B cell (primary cell): ENCODE results near the gene COMMD1.

Source experiments
- EZH2 ChIP-seq: IDR thresholded peaks from 2 replicates; pipeline ENCODE4 v1.6.1; 2012; ENCODE audit warnings: borderline replicate concordance, low read depth, mild to moderate bottlenecking, moderate library complexity, low read length; ENCODE audit not compliant: insufficient read depth, poor library complexity, severe bottlenecking
- TF ChIP-seq, protein P1 (sequence below): fragments of 200-600 bp; IDR thresholded peaks from one replicate; pipeline ENCODE4 v1.8.0; 2022; ENCODE audit warnings: antibody characterized with exemption, mild to moderate bottlenecking

GRCh38 chr2:61910603-61911002 is 5.1 kb downstream of the COMMD1 start:
- TF ChIP-seq, protein P1, sequence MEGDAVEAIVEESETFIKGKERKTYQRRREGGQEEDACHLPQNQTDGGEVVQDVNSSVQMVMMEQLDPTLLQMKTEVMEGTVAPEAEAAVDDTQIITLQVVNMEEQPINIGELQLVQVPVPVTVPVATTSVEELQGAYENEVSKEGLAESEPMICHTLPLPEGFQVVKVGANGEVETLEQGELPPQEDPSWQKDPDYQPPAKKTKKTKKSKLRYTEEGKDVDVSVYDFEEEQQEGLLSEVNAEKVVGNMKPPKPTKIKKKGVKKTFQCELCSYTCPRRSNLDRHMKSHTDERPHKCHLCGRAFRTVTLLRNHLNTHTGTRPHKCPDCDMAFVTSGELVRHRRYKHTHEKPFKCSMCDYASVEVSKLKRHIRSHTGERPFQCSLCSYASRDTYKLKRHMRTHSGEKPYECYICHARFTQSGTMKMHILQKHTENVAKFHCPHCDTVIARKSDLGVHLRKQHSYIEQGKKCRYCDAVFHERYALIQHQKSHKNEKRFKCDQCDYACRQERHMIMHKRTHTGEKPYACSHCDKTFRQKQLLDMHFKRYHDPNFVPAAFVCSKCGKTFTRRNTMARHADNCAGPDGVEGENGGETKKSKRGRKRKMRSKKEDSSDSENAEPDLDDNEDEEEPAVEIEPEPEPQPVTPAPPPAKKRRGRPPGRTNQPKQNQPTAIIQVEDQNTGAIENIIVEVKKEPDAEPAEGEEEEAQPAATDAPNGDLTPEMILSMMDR = no peak
- TF ChIP-seq EZH2 = no peak
